Sigmoid colon (tissue), 4 donors: ENCODE results near the gene NOC3L.

Experiments used
- EP300 ChIP-seq, 4 donors: sonication (generic); formaldehyde crosslinking; IDR thresholded peaks; one replicate each; pipeline ENCODE4 v1.6.1; 2017; ENCODE audit warnings: antibody characterized with exemption in 4 of 4
- POLR2A ChIP-seq, 2 donors: fragments of 450-650 bp; IDR thresholded peaks; one replicate each; pipeline ENCODE4 v1.6.1; 2016; ENCODE audit warnings: antibody characterized with exemption in 2 of 2, mild to moderate bottlenecking in 2 of 2, moderate library complexity in 2 of 2
- POLR2AphosphoS5 ChIP-seq, 4 donors: sonication (generic); formaldehyde crosslinking; IDR thresholded peaks; one replicate each; pipeline ENCODE4 v1.6.1; 2017; ENCODE audit warnings: antibody characterized with exemption in 4 of 4
- TF ChIP-seq, protein P1 (sequence below), 4 experiments: fragments of 450-650 bp in 3 of 4; fragments of 200-600 bp in 1 of 4; IDR thresholded peaks; one replicate each; pipeline ENCODE4 v1.5.1; 2016 to 2019; ENCODE audit warnings: antibody characterized with exemption in 4 of 4, mild to moderate bottlenecking in 3 of 4, moderate library complexity in 2 of 4

DNA sequence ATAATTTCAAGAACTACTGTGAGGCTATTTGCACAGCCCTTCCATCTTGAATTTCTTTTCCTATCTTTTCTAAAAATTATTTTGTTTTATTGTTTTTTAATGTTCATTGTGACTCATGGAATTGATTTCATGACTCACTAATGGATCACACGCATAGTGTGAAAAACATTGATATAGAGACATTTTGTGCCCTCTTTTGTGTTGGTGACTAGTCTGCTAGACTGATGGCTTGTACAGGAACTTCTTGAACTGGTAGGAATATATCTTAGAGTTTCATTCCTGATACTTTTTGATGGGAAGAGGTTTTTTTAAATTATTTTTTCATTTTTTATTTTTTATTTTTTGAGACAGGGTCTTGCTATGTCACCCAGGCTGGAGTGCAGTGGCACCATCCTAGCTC, 12.6 kb upstream of the NOC3L start:
- TF ChIP-seq POLR2AphosphoS5 (IDR thresholded peaks at IDR 0.05): no peak
- TF ChIP-seq EP300 (IDR thresholded peaks at IDR 0.05): no peak
- no peak for TF ChIP-seq POLR2A (IDR thresholded peaks at IDR 0.05)
- TF ChIP-seq, protein P1, sequence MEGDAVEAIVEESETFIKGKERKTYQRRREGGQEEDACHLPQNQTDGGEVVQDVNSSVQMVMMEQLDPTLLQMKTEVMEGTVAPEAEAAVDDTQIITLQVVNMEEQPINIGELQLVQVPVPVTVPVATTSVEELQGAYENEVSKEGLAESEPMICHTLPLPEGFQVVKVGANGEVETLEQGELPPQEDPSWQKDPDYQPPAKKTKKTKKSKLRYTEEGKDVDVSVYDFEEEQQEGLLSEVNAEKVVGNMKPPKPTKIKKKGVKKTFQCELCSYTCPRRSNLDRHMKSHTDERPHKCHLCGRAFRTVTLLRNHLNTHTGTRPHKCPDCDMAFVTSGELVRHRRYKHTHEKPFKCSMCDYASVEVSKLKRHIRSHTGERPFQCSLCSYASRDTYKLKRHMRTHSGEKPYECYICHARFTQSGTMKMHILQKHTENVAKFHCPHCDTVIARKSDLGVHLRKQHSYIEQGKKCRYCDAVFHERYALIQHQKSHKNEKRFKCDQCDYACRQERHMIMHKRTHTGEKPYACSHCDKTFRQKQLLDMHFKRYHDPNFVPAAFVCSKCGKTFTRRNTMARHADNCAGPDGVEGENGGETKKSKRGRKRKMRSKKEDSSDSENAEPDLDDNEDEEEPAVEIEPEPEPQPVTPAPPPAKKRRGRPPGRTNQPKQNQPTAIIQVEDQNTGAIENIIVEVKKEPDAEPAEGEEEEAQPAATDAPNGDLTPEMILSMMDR (IDR thresholded peaks at IDR 0.05): no peak
